ENCODE data around the gene OIT3. TPM values are rescaled to one million over a fixed set of nuclear protein-coding genes. Genes with fewer than 3 reads are reported as not detected.

Gene OIT3
- total RNA-seq, 2 donors from 2014 or later, result not detected

- Histone ChIP-seq H3K36me3 (no peaks in the 10 kb centered on the region), H3K27me3 (replicated peaks; ENCODE audit: insufficient read depth) (no peaks in the 10 kb centered on the region), H3K4me3 (no peak overlapping the region), H3K4me1 (replicated peaks) (no peaks in the 10 kb centered on the region), H3K27ac (no peak overlapping the region), H3K9me3 (no peaks in the 10 kb centered on the region)
- WGBS, result 21% methylated on average over 6 of the region's 6 CpGs
- DNase-seq (ENCODE audit: low spot score), result no peak
- TF ChIP-seq POLR2AphosphoS5 (IDR thresholded peaks at IDR 0.05), result no peak
- no peak for TF ChIP-seq CTCF (IDR thresholded peaks at IDR 0.05)
- no peak for TF ChIP-seq POLR2A (IDR thresholded peaks at IDR 0.05)
- intact Hi-C loops (cut with DNase I), result no loop called here
These were observed 55.2 kb downstream of the OIT3 start for GRCh38 chr10:72948762-72949161.

- TF ChIP-seq POLR2A (IDR thresholded peaks at IDR 0.05) (no peak), CTCF (IDR thresholded peaks at IDR 0.05) (no peak), POLR2AphosphoS5 (IDR thresholded peaks at IDR 0.05) (no peak)
- H3K27me3 ChIP-seq (replicated peaks; ENCODE audit: insufficient read depth), result no peaks in the 10 kb centered on the region
- no peak overlapping the region for H3K4me3 ChIP-seq
- no peaks in the 10 kb centered on the region for H3K4me1 ChIP-seq (replicated peaks)
- intact Hi-C loops (cut with DNase I), result no loop called here
- no peaks in the 10 kb centered on the region for H3K36me3 ChIP-seq
- H3K27ac ChIP-seq, result no peak overlapping the region
- no peaks in the 10 kb centered on the region for H3K9me3 ChIP-seq
- WGBS, result 50% methylated on average over 3 of the region's 3 CpGs
- no peak for DNase-seq (ENCODE audit: low spot score)
These were observed 58.2 kb downstream of the OIT3 start for GRCh38 chr10:72951760-72952159.

- H3K9me3 ChIP-seq, result no peaks in the 10 kb centered on the region
- no peak for DNase-seq (ENCODE audit: low spot score)
- H3K36me3 ChIP-seq, result no peaks in the 10 kb centered on the region
- no peaks in the 10 kb centered on the region for H3K4me1 ChIP-seq (replicated peaks)
- 62% methylated on average over 6 of the region's 6 CpGs for WGBS
- intact Hi-C loops (cut with DNase I), result no loop called here
- H3K4me3 ChIP-seq, result no peak overlapping the region
- H3K27me3 ChIP-seq (replicated peaks; ENCODE audit: insufficient read depth), result no peaks in the 10 kb centered on the region
- TF ChIP-seq POLR2A (IDR thresholded peaks at IDR 0.05), result no peak
- TF ChIP-seq CTCF (IDR thresholded peaks at IDR 0.05), result no peak
- no peak for TF ChIP-seq POLR2AphosphoS5 (IDR thresholded peaks at IDR 0.05)
- peak overlapping the region in 1 of 2 donors; percentile 33 for H3K27ac ChIP-seq
These were observed 58.6 kb downstream of the OIT3 start for GRCh38 chr10:72952189-72952588.

- no peak for DNase-seq (ENCODE audit: low spot score)
- 39% methylated on average over 5 of the region's 5 CpGs for WGBS
- intact Hi-C loops (cut with DNase I), result no loop called here
- Histone ChIP-seq H3K27ac (peak overlapping the region in 1 of 2 donors; percentile 33), H3K4me1 (replicated peaks) (no peaks in the 10 kb centered on the region), H3K9me3 (no peaks in the 10 kb centered on the region), H3K27me3 (replicated peaks; ENCODE audit: insufficient read depth) (no peaks in the 10 kb centered on the region), H3K36me3 (no peaks in the 10 kb centered on the region), H3K4me3 (no peak overlapping the region)
- no peak for TF ChIP-seq POLR2AphosphoS5 (IDR thresholded peaks at IDR 0.05)
- TF ChIP-seq CTCF (IDR thresholded peaks at IDR 0.05), result no peak
- TF ChIP-seq POLR2A (IDR thresholded peaks at IDR 0.05), result no peak
These were observed 59.2 kb downstream of the OIT3 start for GRCh38 chr10:72952642-72953158.

- no peak for DNase-seq (ENCODE audit: low spot score)
- WGBS, result 46% methylated on average over 8 of the region's 8 CpGs
- intact Hi-C loops (cut with DNase I), result no loop called here
- Histone ChIP-seq H3K27me3 (replicated peaks; ENCODE audit: insufficient read depth) (no peaks in the 10 kb centered on the region), H3K27ac (no peak overlapping the region), H3K4me1 (replicated peaks) (no peaks in the 10 kb centered on the region), H3K4me3 (no peak overlapping the region), H3K9me3 (no peaks in the 10 kb centered on the region), H3K36me3 (no peaks in the 10 kb centered on the region)
- TF ChIP-seq CTCF (IDR thresholded peaks at IDR 0.05) (no peak), POLR2A (IDR thresholded peaks at IDR 0.05) (no peak), POLR2AphosphoS5 (IDR thresholded peaks at IDR 0.05) (no peak)
These were observed 60.1 kb downstream of the OIT3 start for GRCh38 chr10:72953687-72954086.

Measured in prostate gland (tissue), 2 donors.